ENCODE data around the gene DNMT1.

DNA sequence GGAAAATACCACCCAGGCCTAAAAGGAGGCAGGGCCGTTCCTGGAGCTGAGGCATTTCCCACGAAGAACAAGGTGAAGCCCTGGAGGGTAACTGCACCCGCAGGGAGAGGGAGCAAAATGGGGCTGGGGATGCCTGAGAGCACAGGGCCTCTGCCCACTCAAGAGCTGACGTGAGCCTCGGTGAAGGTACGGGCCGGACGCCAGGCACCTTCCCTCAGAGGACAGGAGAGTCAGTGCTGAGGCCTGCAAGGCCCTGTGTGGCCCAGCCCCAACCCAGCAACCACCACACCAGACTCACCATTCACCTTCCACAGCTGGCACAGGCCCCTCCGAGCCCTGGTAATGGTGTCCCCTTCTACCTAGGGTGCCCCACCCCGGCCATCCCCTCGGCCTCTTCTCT is 36.3 kb downstream of the DNMT1 start:
- TF ChIP-seq, protein P1, sequence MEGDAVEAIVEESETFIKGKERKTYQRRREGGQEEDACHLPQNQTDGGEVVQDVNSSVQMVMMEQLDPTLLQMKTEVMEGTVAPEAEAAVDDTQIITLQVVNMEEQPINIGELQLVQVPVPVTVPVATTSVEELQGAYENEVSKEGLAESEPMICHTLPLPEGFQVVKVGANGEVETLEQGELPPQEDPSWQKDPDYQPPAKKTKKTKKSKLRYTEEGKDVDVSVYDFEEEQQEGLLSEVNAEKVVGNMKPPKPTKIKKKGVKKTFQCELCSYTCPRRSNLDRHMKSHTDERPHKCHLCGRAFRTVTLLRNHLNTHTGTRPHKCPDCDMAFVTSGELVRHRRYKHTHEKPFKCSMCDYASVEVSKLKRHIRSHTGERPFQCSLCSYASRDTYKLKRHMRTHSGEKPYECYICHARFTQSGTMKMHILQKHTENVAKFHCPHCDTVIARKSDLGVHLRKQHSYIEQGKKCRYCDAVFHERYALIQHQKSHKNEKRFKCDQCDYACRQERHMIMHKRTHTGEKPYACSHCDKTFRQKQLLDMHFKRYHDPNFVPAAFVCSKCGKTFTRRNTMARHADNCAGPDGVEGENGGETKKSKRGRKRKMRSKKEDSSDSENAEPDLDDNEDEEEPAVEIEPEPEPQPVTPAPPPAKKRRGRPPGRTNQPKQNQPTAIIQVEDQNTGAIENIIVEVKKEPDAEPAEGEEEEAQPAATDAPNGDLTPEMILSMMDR (IDR thresholded peaks at IDR 0.05), result no peak
- TF ChIP-seq EP300 (IDR thresholded peaks at IDR 0.05; ENCODE audit: low read depth) (no peak), POLR2AphosphoS5 (IDR thresholded peaks at IDR 0.05) (no peak)

Data from transverse colon (tissue), 4 donors.